NT2/D1 (cell line): ENCODE data around the gene PIGT.

Experiments used
- DNase-seq: peaks from one replicate; pipeline ENCODE4 v3.0.0-alpha.2; 2011; ENCODE audit warnings: low read depth, low spot score
- H3K27me3 ChIP-seq: 2 replicates; pipeline ENCODE4 v1.6.0; 2011; ENCODE audit warnings: mild to moderate bottlenecking; ENCODE audit not compliant: insufficient read length, insufficient read depth
- H3K36me3 ChIP-seq: 2 replicates; pipeline ENCODE4 v1.6.1; 2011; ENCODE audit warnings: mild to moderate bottlenecking, low read length, mixed read lengths; ENCODE audit not compliant: insufficient read depth, insufficient read length
- H3K4me1 ChIP-seq: 2 replicates; pipeline ENCODE4 v1.5.1; 2011; ENCODE audit not compliant: insufficient read depth, insufficient read length
- H3K4me3 ChIP-seq: 2 replicates; pipeline ENCODE4 v1.5.1; 2011; ENCODE audit warnings: low read depth; ENCODE audit not compliant: insufficient read length
- H3K9ac ChIP-seq: 2 replicates; pipeline ENCODE4 v1.6.0; 2011; ENCODE audit warnings: low read depth; ENCODE audit not compliant: insufficient read length
- H3K9me3 ChIP-seq: 2 replicates; pipeline ENCODE4 v1.5.1; 2011; ENCODE audit warnings: mild to moderate bottlenecking, low read length; ENCODE audit not compliant: insufficient read depth
- SUZ12 ChIP-seq: IDR thresholded peaks from 2 replicates; pipeline ENCODE4 v1.6.1; 2011; ENCODE audit not compliant: insufficient read length, insufficient read depth; ENCODE audit errors: extremely low read depth
- YY1 ChIP-seq: IDR thresholded peaks from 2 replicates; pipeline ENCODE4 v1.6.1; 2011; ENCODE audit not compliant: insufficient read length, insufficient read depth
- ZNF274 ChIP-seq: IDR thresholded peaks from 2 replicates; pipeline ENCODE4 v1.6.1; 2011; ENCODE audit warnings: mild to moderate bottlenecking, low read depth, low read length

The PIGT gene

DNA sequence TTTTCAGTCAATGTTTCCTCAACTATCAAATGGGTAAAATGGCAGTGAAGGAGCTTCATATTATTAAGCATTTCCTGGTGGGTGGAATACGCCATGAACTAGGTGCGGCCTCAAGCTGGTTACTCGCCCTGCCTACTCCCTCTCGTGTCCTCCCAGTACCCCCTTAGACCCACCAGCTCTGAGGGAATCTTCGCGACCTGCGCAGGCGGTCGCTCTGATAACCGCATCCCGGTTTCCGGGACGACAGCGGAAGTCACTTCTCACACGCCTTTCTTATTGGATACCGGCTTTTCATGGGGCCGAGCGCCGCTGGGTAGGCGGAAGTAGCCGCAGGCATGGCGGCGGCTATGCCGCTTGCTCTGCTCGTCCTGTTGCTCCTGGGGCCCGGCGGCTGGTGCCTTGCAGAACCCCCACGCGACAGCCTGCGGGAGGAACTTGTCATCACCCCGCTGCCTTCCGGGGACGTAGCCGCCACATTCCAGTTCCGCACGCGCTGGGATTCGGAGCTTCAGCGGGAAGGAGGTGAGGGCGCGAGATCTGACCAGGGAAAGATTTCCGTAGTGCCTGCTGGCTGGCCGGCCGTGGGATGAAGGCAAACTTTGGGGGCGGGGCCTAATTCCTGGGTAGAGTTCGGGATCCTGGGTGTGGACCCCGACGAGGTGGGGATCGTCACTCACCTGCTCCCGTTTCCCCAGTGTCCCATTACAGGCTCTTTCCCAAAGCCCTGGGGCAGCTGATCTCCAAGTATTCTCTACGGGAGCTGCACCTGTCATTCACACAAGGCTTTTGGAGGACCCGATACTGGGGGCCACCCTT is at the start of gene PIGT:
Gene PIGT, plus strand, starts transcription at position 320 of the 816 bp plus-strand sequence. Its CDS starts 16 bp downstream, at position 336.
- Histone ChIP-seq H3K36me3 (peaks cover 31% of the 10 kb centered on the region), H3K9ac (peak within 1 kb of the TSS; percentile 96), H3K4me1 (no peaks in the 10 kb centered on the region), H3K4me3 (peak within 1 kb of the TSS; percentile 96), H3K9me3 (no peaks in the 10 kb centered on the region), H3K27me3 (peaks cover 3% of the 10 kb centered on the region)
- peak; percentile 77 for DNase-seq
- no peak for TF ChIP-seq SUZ12
- peak; percentile 76 for TF ChIP-seq YY1

- Histone ChIP-seq H3K4me1 (peaks cover 2% of the 10 kb centered on the region), H3K9ac (no peak overlapping the region)
Measured at GRCh38 chr20:45366192-45366591, 49.7 kb upstream of the PIGT start.

GRCh38 chr20:45366631-45367030 is 49.3 kb upstream of the PIGT start:
- H3K9ac ChIP-seq: no peak overlapping the region
- DNase-seq: no peak
- no peak overlapping the region for H3K4me3 ChIP-seq
- TF ChIP-seq ZNF274 (no peak), YY1 (no peak), SUZ12 (no peak)
- no peaks in the 10 kb centered on the region for H3K9me3 ChIP-seq
- peaks cover 2% of the 10 kb centered on the region for H3K4me1 ChIP-seq
- peaks cover 47% of the 10 kb centered on the region for H3K36me3 ChIP-seq
- no peaks in the 10 kb centered on the region for H3K27me3 ChIP-seq

More at GRCh38 chr20:45366192-45366591, 49.7 kb upstream of the PIGT start:
- no peak for DNase-seq
- Histone ChIP-seq H3K4me3 (no peak overlapping the region), H3K9me3 (no peaks in the 10 kb centered on the region), H3K36me3 (peaks cover 47% of the 10 kb centered on the region), H3K27me3 (no peaks in the 10 kb centered on the region)
- no peak for TF ChIP-seq ZNF274
- TF ChIP-seq YY1: no peak
- no peak for TF ChIP-seq SUZ12

GRCh38 chr20:45367126-45367525 is 48.8 kb upstream of the PIGT start:
- TF ChIP-seq ZNF274: no peak
- no peak for TF ChIP-seq YY1
- no peak for TF ChIP-seq SUZ12
- Histone ChIP-seq H3K36me3 (peaks cover 47% of the 10 kb centered on the region), H3K4me3 (no peak overlapping the region), H3K9ac (no peak overlapping the region), H3K4me1 (peaks cover 2% of the 10 kb centered on the region), H3K27me3 (no peaks in the 10 kb centered on the region), H3K9me3 (no peaks in the 10 kb centered on the region)
- DNase-seq: no peak

DNA sequence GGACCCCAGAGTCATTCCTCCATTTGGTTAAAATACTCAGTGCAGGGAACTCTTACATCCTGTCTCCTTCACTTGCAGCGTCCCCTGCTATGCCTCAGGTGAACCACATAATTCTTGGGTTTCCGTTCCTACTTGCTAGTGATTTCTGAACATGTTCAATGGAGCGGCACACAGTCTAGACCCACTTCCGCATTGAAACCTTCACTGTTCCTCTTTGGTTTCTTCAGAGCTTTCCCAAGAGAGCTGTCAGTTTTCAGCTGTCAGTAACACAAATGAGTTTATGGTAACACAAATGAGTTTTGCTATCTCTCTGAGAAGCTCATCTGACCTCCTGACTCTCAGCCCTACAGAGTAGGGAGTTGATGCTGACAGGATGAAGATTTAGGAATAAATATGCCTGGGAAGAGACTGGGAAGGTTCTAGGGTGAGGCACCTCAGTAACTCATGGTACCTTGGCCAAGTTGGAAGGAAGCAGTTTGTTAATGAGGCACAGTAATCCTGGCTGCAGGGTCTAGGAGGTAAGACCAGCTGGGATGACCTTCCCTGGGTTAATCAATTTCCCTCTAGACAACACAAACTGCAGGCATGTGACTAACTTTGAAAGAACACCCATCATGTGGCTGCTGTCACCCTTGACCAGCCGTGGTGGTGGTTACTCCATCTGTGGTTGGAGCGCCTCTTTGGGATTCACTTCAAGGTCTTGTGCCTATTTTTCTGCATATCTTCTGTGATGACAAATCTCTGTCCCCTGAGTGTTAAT is 47.5 kb upstream of the PIGT start:
- H3K9ac ChIP-seq: no peak overlapping the region
- peaks cover 47% of the 10 kb centered on the region for H3K36me3 ChIP-seq
- H3K27me3 ChIP-seq: no peaks in the 10 kb centered on the region
- peaks cover 2% of the 10 kb centered on the region for H3K4me1 ChIP-seq
- DNase-seq: no peak
- no peak overlapping the region for H3K4me3 ChIP-seq
- TF ChIP-seq YY1: no peak
- H3K9me3 ChIP-seq: no peaks in the 10 kb centered on the region

DNA sequence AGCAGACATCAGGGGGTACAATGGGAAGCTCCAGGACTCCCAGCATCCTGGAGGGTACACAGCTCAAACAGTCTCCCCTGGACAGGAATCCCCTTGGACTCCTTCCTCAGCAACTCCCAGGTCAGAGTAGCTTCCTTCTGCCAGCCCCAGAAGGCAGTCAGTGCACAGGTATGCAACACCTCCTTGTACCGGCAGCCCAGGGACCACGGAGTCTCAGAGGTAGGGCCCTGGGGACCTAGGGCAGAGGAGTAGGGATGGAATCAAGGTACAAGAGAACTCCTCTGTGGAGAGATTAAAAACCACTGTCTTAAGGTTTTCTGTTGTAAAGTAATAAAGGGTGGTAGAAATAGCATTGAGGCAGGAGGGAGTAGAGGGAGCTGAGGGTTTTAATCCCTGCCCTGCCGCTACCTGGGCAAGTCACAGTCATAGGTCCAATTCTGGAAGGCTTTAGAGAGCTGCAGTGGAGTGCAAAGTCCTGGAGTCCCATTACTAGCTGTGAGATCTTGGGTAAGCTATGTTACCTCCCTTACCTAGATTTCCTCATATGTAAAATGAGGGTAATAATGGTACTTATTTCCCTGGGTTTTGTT is 45.3 kb upstream of the PIGT start:
- Histone ChIP-seq H3K9ac (no peak overlapping the region), H3K4me3 (no peak overlapping the region), H3K9me3 (no peaks in the 10 kb centered on the region), H3K36me3 (peaks cover 38% of the 10 kb centered on the region), H3K4me1 (peaks cover 2% of the 10 kb centered on the region), H3K27me3 (no peaks in the 10 kb centered on the region)
- DNase-seq: no peak
- TF ChIP-seq SUZ12: no peak

GRCh38 chr20:45372241-45372640 is 43.7 kb upstream of the PIGT start:
- no peaks in the 10 kb centered on the region for H3K9me3 ChIP-seq
- peaks cover 22% of the 10 kb centered on the region for H3K36me3 ChIP-seq
- peaks cover 2% of the 10 kb centered on the region for H3K4me1 ChIP-seq
- H3K9ac ChIP-seq: no peak overlapping the region
- TF ChIP-seq SUZ12: no peak
- TF ChIP-seq ZNF274: no peak
- TF ChIP-seq YY1: no peak
- H3K4me3 ChIP-seq: no peak overlapping the region
- H3K27me3 ChIP-seq: no peaks in the 10 kb centered on the region
- DNase-seq: no peak
